A673 (cell line): ENCODE data around the gene DSTN. TPM values are rescaled to one million over a fixed set of nuclear protein-coding genes. Genes with fewer than 3 reads are reported as not detected.

Source experiments
- BruUV-seq: library from RNA; stranded (reverse); fragments of 400-500 nt; replicated peaks from 2 replicates; lab custom pipeline; 2021; lab: Mats Ljungman, UMichigan
- CTCF ChIA-PET: fragments of 300-600 bp; sonication (Branson Sonifier 250); formaldehyde crosslinking; loops from one replicate; lab custom pipeline; 2022; ENCODE audit warnings: antibody characterized with exemption; lab: Charles Lee
- POLR2A ChIA-PET: fragments of 300-600 bp; sonication (Branson Sonifier 250); formaldehyde crosslinking; loops from one replicate; lab custom pipeline; 2022; ENCODE audit warnings: antibody characterized with exemption; ENCODE audit not compliant: low non-redundant PET; lab: Charles Lee
- DNase-seq: peaks from one replicate; pipeline ENCODE4 v3.0.0-alpha.2; 2015; ENCODE audit warnings: low spot score
- H3K27ac ChIP-seq: fragments of 200-600 bp; sonication (generic); 2 replicates; pipeline ENCODE4 v1.5.1; 2016; ENCODE audit warnings: mixed run types, low read depth, mild to moderate bottlenecking, mixed read lengths, antibody characterized with exemption, low read length; ENCODE audit not compliant: poor library complexity, severe bottlenecking
- H3K27me3 ChIP-seq: fragments of 200-600 bp; sonication (generic); replicated peaks from 2 replicates; pipeline ENCODE4 v1.6.1; 2017; ENCODE audit warnings: mixed run types, low read depth, mild to moderate bottlenecking, mixed read lengths, antibody characterized with exemption, low read length; ENCODE audit not compliant: insufficient read depth, poor library complexity
- H3K36me3 ChIP-seq: fragments of 200-600 bp; sonication (generic); 2 replicates; pipeline ENCODE4 v1.6.1; 2016; ENCODE audit warnings: mixed run types, mild to moderate bottlenecking, mixed read lengths, antibody characterized with exemption, low read length; ENCODE audit not compliant: insufficient read depth, poor library complexity, severe bottlenecking
- H3K4me1 ChIP-seq: fragments of 200-600 bp; sonication (generic); 2 replicates; pipeline ENCODE4 v1.6.1; 2017; ENCODE audit warnings: mixed run types, mild to moderate bottlenecking, mixed read lengths, antibody characterized with exemption, low read length; ENCODE audit not compliant: insufficient read depth, poor library complexity, severe bottlenecking
- H3K4me3 ChIP-seq: fragments of 200-600 bp; sonication (generic); 2 replicates; pipeline ENCODE4 v1.5.1; 2016; ENCODE audit warnings: low read depth, mixed run types, mild to moderate bottlenecking, mixed read lengths, low read length; ENCODE audit not compliant: poor library complexity, severe bottlenecking
- H3K9me3 ChIP-seq: fragments of 200-600 bp; sonication (generic); 2 replicates; pipeline ENCODE4 v1.6.1; 2016; ENCODE audit warnings: mixed run types, low read depth, mild to moderate bottlenecking, mixed read lengths, antibody characterized with exemption, low read length; ENCODE audit not compliant: poor library complexity, severe bottlenecking
- EZH2 ChIP-seq: fragments of 200-600 bp; sonication (generic); IDR thresholded peaks from 2 replicates; pipeline ENCODE4 v1.6.1; 2017; ENCODE audit warnings: borderline replicate concordance, low read depth, mild to moderate bottlenecking, mixed read lengths, antibody characterized with exemption, low read length; ENCODE audit not compliant: poor library complexity, severe bottlenecking
- intact Hi-C: fragments of 100-400 bp; cut with micrococcal nuclease; formaldehyde crosslinking; loops from one replicate; pipeline ENCODE4 v1.10.0; 2022; ENCODE audit not compliant: unreplicated experiment
- total RNA-seq: library from RNA; stranded (reverse); gene quantifications from 2 replicates; pipeline ENCODE4 v1.2.3, GENCODE V29; 2021
- TF ChIP-seq, protein P1 (sequence below): fragments of 300-800, 200-600 bp; sonication (generic); conservative IDR thresholded peaks from 2 replicates; pipeline ENCODE4 v1.5.1; 2017; ENCODE audit warnings: low read depth, mild to moderate bottlenecking, antibody characterized with exemption, low read length, moderate library complexity, mixed read lengths

The DSTN gene
- total RNA-seq, 1 experiment from 2014 or later = 159 TPM

GRCh38 chr20:17571153-17571527, 1.3 kb downstream of the DSTN start:
- intact Hi-C loops = no loop called here
- Histone ChIP-seq H3K27me3 (no peaks in the 10 kb centered on the region), H3K9me3 (no peaks in the 10 kb centered on the region), H3K36me3 (no peaks in the 10 kb centered on the region), H3K4me3 (peak overlapping the region; percentile 86), H3K27ac (peak overlapping the region; percentile 89), H3K4me1 (peaks cover 11% of the 10 kb centered on the region)
- DNase-seq = no peak
- BruUV-seq = no TSS peak
- CTCF ChIA-PET = no interaction called here
- TF ChIP-seq, protein P1, sequence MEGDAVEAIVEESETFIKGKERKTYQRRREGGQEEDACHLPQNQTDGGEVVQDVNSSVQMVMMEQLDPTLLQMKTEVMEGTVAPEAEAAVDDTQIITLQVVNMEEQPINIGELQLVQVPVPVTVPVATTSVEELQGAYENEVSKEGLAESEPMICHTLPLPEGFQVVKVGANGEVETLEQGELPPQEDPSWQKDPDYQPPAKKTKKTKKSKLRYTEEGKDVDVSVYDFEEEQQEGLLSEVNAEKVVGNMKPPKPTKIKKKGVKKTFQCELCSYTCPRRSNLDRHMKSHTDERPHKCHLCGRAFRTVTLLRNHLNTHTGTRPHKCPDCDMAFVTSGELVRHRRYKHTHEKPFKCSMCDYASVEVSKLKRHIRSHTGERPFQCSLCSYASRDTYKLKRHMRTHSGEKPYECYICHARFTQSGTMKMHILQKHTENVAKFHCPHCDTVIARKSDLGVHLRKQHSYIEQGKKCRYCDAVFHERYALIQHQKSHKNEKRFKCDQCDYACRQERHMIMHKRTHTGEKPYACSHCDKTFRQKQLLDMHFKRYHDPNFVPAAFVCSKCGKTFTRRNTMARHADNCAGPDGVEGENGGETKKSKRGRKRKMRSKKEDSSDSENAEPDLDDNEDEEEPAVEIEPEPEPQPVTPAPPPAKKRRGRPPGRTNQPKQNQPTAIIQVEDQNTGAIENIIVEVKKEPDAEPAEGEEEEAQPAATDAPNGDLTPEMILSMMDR = no peak
- no peak for TF ChIP-seq EZH2
- POLR2A ChIA-PET = no interaction called here

DNA sequence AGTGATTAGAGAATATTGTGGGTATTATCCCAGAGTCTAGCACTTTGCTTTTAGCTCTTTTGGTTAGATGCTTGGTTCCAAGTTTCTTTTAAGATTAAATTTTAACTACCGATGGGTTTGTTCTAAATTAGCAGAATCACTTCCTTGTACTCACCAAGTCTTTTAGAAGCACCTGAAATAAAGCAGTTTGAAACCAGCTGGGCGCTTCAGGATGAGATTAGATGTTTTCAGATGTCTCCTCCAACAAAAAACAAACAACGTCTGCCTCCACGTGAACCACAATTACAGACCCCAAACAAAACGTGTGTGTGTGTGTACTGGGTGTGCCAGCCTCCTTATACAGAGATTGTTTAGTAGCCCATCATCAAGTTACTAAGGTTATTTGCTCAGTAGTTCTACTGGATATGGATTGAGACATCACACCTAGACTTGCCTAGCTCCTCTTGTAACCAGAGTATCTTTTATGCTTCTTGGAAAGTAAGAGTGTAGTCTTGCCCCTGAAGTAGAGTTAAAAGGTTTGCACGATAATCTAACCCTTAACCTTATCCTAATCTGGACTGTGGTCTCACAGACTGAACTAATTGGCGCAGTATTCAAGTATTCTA, 2.3 kb downstream of the DSTN start:
- DNase-seq = no peak
- ChIA-PET CTCF (no interaction called here), POLR2A (no interaction called here)
- H3K27me3 ChIP-seq = no peaks in the 10 kb centered on the region
- intact Hi-C loops = no loop called here
- H3K4me1 ChIP-seq = peaks cover 11% of the 10 kb centered on the region
- TF ChIP-seq EZH2 = no peak
- TF ChIP-seq, protein P1 = no peak
- BruUV-seq = no TSS peak
- no peak overlapping the region for H3K27ac ChIP-seq
- H3K4me3 ChIP-seq = peak overlapping the region; percentile 86
- no peaks in the 10 kb centered on the region for H3K9me3 ChIP-seq
- no peaks in the 10 kb centered on the region for H3K36me3 ChIP-seq

DNA sequence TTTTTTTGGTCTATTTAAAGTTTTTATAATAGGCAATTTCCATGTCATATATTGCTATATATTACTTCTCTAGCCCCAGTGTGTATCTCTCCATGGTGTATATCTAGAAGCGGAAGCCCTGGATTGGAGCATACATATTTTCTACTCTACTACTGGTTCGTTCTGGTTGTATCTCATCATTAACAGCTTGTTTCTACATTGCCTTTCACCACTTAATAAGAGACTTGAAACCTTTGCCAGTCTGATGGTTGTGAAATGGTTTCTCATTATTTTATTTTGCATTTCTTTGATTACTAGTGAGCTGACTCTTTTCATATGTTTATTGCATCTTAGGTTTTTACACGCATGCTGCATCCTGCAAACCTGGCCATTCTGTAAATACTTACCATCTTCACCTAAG, 3.6 kb downstream of the DSTN start:
- H3K27ac ChIP-seq = no peak overlapping the region

More for the DNA sequence above, 3.6 kb downstream of the DSTN start:
- TF ChIP-seq, protein P1 = no peak
- no peak for TF ChIP-seq EZH2
- H3K4me3 ChIP-seq = no peak overlapping the region
- DNase-seq = no peak
- no peaks in the 10 kb centered on the region for H3K27me3 ChIP-seq
- H3K9me3 ChIP-seq = no peaks in the 10 kb centered on the region
- CTCF ChIA-PET = no interaction called here
- intact Hi-C loops = no loop called here
- POLR2A ChIA-PET = interaction anchor here (0.5 kb wide), 1 partner anchor 31 kb away, joined by 3 read pairs; no protein-coding TSS in a partner anchor
- H3K4me1 ChIP-seq = peaks cover 11% of the 10 kb centered on the region
- no TSS peak for BruUV-seq
- no peaks in the 10 kb centered on the region for H3K36me3 ChIP-seq
